GM12873 (cell line): ENCODE data around the gene AFAP1.

ENCODE experiments used
- TF ChIP-seq, protein P1 (sequence below): IDR thresholded peaks from 2 replicates; pipeline ENCODE4 v1.5.1; 2012; ENCODE audit warnings: low read depth, mild to moderate bottlenecking, moderate library complexity, low read length, control low read depth; ENCODE audit not compliant: insufficient read depth; ENCODE audit errors: missing control alignments

The AFAP1 gene

DNA sequence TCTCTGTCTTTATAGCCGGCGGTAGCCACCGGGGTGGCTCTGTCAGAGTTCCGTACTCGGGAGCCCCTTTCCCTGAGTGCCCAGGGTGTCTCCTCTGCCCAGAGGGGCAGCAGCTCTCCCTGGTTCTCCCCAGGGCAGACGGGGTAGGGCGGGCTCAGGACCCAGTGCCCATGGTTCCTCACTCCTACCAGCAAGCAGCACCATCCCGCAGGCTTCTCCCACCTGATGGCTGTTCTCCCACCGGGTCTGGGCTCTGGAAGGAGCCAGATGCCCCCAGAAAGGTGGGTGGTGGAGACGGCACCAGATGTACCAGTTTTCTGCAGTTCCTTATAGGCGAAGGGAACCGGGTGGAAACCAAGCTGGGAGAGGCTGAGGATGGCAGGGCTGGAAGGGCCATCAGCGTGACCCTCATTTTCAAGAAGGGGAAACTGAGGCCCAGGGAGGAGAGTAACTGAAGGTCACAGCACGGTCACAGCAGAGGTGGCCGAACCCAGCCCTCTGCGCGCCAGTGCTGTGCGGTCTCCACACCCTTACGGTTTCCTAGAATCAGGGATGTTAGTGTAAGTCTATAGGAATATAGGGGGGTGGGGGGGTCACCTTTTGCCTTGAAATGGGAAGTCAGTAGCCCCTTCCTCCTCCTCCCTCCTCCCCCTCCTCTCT, 198.7 kb downstream of the AFAP1 start:
- TF ChIP-seq, protein P1, sequence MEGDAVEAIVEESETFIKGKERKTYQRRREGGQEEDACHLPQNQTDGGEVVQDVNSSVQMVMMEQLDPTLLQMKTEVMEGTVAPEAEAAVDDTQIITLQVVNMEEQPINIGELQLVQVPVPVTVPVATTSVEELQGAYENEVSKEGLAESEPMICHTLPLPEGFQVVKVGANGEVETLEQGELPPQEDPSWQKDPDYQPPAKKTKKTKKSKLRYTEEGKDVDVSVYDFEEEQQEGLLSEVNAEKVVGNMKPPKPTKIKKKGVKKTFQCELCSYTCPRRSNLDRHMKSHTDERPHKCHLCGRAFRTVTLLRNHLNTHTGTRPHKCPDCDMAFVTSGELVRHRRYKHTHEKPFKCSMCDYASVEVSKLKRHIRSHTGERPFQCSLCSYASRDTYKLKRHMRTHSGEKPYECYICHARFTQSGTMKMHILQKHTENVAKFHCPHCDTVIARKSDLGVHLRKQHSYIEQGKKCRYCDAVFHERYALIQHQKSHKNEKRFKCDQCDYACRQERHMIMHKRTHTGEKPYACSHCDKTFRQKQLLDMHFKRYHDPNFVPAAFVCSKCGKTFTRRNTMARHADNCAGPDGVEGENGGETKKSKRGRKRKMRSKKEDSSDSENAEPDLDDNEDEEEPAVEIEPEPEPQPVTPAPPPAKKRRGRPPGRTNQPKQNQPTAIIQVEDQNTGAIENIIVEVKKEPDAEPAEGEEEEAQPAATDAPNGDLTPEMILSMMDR = no peak

DNA sequence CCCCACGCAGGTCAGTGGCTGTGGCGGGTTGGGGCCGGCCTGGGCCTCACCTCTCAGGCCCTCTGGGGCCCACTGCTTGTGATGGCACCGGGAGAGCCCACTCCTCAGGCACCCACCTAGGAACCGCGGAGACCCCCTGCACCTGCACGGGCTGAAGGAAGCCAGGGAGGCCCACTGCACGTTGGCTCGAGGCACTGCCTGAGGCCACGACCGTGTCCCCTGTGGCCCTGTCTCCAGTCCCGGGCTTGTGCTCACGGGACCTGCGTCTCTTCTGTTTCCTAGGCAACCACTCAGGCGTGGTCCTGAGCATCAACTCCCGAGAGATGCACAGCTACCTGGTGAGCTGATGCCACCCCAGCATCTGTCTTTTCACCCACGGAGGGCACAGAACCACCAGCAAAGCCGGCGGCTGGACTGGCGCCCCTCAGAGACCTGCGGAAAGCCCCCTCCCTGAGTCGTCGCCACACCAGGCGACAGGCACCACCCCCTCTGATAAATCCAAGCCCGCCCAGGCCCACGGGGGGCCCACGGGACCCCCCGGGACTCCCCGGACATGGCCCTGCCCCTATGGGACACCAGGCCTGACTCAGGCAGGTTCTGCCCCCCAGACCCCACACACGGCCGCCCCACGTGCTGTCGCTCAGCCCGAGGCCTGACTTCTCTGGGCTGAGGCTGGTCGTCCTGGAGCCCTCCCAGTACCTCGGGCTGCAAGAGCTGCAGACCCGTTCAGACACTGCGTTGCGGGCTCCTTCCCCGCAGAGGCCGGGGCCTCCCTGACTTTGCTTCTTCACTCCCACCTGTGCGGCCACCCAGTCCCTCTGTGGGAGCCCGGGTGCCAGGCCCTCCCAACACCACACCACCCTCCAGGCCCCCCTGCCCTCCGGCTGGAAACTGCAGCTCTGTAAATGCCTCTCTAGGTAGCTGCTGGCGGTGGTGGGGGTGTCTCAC, 199.5 kb downstream of the AFAP1 start:
- TF ChIP-seq, protein P1 = no peak

DNA sequence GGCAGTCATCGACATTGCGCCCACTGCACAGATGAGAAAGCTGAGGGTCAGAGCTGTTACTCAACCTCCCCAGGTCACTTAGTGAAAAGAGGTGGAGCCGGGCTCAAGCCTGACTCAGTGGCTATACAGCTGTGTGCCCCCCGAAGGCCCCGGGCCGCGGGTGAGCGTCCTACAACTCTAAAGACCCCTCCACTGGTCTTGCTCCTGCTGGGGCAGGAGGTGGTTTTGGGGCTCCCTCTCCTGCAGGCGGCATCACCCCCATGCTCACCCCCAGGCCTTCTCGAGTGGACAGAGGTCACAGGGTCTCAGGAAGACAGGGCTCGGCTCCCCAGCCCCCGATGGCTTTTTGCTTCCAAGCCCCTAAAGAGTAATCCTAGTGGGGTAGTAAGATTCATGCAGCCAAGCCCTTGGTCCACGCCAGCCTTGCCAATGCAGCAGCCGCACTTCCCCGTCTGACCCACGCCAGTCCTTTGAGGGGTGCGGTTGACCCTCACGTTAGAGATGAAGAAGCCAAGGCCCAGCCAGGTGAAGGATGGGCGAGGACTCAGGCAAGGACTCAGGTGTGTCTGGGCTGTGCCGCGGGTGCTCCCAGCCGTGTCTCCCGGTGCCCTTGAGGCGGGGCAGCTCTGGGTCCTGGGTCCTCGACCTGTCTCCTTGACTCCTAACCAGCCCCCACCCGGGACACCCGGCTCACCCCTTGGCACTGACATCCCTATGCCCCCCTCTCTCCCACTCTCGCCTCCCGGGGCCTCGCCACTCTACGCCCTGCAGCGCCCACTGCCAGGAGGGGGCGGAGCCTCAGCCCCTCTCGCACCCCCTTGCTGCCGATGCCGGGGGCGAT, 200.4 kb downstream of the AFAP1 start:
- TF ChIP-seq, protein P1 = no peak

DNA sequence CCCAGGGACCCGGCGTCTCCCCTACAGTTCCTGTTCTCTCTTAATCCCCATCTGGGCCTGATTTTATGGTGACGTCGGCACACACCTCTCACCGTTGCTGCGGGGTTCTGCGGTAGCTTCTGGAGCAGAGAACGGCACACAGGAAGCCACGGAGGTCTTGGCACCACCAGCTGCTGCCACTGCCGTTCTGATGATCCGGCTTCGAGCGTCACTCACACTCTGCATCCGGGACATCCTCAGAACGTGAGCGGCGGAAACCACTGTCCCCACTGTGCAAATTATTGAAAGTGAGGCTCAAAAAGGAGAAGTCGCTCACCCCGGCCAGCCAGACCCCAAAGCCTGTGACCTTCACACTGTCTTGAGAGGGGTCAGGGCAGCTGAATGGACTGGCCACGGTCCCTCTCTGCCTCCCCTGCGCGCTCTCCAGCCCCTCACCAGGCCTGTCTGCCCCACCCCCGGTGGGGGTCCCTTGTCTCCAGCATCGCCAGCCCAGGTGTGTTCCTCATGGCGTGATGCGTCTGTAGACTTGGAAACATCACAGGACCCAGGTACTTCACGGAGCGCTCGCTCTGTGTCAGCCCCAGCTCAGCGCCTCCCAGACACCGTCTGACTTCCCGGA, 201.1 kb downstream of the AFAP1 start:
- TF ChIP-seq, protein P1 = no peak

DNA sequence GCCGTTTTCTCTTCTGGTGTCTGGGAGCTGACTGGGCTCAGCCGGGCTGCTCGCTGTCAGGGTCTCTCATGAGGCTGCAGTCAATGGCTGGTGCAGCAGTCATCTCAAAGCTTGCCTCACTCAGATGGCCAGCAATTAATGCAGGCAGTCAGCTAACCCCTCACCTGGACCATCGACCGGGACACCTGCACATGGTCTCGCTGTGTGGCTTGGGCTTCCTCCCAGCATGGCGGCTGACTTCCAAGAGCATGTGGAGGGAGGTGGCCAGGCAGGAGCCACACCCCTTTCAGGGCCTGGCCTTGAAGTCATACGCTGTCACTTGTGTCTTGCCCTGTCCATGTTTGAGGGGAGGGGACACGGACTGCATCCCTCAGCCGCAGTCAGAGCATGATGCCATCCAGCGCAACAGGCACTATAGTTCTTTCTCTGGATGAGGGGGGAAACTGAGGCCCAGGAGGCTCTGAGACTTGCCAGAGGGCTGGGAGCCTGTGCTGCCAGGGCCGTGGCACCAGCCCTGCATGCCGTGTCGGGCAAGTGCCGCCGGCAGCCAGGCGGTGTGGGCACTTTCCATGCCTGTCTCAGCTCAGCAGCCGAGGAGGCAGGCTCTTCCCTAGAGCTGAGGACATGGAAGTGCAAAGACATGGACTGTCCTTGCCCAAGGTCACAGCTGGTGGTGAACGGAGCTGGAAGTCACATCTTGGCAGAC, 201.8 kb downstream of the AFAP1 start:
- TF ChIP-seq, protein P1 = no peak

DNA sequence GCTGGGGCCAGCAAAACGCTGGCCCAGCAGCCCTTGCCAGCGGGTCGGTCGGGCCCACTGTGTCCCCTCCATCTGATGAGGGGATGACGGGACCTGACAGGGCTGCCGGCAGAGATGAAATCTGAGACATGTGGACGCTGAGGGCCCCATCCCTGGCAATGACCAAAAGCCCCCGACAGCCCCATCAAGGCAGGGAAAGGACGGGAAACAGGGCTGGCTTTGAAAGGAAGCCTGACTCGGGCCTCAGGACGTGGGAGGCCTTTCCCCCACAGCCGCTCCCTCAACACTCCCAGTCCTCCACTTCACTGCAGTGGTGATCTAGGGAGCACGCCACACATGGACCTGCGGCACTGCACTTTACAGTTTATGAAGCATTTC, 202.4 kb downstream of the AFAP1 start:
- TF ChIP-seq, protein P1 = no peak
